ENCODE data around the gene GGACT. TPM values are rescaled to one million over a fixed set of nuclear protein-coding genes. Genes with fewer than 3 reads are reported as not detected.
"Not testable (repeated sequence)": the region's sequence is repeated elsewhere in the genome, so short reads cannot be mapped to it uniquely, and the experiment has no call there.

GGACT gene
- total RNA-seq, 1 experiment from 2014 or later = 4.7 TPM

DNA sequence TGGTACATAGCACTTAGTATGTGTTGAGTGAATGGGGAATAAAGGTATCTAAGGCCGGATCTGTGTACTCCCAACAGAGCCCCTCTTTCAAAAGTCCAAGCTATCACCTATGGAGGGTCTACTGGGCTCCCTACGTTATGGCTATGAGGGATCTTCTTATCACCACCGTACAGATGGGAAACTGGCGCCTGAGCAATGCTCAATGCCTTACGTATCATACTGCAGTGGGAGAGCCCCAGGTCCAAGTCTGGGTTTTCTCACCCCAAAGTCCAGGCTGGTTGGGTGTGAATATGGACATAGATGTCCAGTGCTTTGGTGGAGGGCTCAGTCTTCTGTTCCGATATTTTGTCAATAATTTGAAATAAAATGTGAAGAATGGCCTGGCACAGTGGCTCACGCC lies 13.1 kb upstream of the GGACT start:
- no peak for DNase-seq (ENCODE audit: low spot score)

DNA sequence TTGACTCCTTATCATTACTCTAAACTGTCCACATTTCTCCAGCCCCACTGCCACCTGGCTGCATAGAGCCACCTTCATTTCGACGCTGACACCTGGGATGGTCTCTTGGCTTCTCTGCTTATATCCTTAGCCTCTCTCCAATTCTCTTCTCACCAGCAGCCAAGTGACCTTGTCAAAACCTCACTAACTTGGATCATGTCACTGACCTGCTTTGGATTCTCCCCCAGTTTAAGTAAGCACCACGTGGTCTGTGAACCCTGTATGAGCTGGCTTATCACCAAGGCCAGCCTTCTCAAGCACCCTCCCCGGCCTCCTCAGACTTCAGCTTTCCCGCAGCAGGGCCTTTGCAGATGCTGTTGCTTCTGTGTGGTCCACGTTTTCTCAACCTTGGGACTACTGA lies 12.3 kb upstream of the GGACT start:
- no peak for DNase-seq (ENCODE audit: low spot score)

GRCh38 chr13:100600461-100600860 lies 11.9 kb upstream of the GGACT start:
- no peak for DNase-seq (ENCODE audit: low spot score)

DNA sequence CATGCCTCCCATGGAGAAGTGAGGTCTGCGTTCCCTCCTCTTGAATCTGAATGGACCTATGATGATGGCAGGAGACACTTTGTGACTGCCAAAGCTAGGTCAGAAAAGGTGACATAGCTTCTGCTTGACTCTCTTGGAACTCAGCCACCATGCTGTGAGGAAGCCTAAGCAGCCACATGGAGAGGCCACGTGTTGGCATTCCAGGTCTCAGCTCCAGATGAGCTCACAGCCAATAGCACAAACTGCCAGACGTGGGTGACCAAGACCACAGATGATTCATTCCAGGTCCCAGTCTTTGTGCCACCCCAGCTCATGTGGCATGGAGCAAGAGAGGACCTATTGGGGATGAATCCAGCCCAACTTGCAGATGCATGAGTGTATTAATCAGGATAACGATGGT lies 8.7 kb upstream of the GGACT start:
- peak; percentile 25 for DNase-seq (ENCODE audit: low spot score)

- no peak for DNase-seq (ENCODE audit: low spot score)
These were observed 7.9 kb upstream of the GGACT start for GRCh38 chr13:100596516-100596915.

DNA sequence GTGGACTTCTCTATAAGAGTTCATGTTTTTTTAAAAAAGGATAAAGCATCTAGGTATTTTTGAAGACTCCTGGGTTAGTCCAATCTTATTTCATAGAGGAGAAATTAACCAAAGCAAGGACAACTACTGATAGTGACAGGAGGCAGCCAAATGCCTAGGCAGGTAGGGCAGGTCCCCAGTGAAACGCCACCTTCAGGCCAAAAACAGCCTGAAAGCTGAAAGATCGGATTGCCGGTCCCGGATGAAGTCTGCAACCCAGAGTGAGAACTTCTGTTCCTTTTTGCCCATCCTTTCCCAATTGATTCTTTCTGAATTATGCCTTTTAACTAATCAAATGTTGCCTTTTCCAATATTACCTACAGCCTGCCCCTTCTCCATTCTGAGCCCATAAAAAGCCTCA lies 6.1 kb upstream of the GGACT start:
- no peak for DNase-seq (ENCODE audit: low spot score)

DNA sequence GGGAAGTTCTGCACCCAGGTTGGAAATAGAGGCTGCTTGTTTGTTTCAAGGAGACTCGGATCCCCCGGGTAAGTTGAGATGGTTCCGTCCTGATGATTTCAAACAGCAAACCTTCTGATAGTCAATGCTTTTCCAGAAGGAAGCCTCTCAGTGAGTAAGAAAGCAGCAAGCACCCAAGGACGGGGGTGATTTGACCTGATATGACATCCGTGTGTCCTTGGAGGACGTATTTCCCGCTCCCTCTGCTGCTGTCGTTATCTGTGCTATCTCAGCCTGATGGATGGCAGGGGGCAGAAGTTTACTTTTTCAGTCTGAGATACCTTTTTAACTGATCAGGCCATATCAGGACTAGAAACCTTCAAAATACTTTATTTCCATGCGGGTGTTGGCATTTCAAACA lies 5.7 kb upstream of the GGACT start:
- DNase-seq (ENCODE audit: low spot score) = no peak

DNA sequence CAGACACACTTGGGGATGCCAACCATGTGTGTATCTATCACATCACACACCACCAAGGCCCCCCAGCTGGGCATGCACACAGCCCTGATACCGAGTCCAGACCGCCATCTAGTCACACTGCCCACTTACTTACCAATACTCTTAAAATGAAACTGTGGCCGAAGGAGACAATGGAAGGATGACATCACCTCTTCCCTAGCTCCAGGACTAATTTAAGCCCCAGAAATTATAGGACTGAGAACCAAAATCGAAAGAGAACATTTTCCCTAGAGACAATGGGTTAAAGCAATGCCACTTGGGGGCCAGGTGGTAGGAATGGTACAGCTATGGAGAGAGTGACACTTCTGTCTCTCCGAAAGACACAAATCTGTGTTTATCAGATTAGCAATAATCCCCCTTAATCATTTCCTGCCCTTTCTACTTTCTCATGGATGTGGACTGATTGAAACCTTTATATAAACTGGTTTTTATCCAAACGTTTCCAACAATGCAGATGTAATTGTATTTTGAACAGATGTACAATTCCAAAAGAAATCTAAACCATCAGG lies 663 bp upstream of the GGACT start:
- no peak for DNase-seq (ENCODE audit: low spot score)

- peak; percentile 14 for DNase-seq (ENCODE audit: low spot score)
These were observed 3.7 kb downstream of the GGACT start for GRCh38 chr13:100584896-100585295.

DNA sequence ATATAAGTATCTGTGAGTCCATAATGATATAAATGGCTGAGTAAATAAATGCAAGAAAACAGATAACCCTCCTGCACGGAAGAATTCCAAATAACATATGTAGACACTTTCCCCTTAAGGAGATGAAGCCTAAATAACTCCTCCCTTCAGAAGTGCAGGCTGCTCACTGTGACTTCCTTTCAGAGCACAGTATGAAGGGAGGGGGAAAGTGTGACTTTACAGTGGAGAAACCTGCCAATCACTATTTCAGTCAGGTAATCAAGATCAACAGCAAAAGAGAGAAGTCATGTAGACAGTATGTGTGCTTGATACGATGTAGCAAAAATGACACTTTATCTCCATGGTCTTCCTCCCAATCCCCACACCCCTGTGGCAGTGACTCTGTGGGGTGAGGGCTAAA lies 7.1 kb downstream of the GGACT start:
- no peak for DNase-seq (ENCODE audit: low spot score)

DNA sequence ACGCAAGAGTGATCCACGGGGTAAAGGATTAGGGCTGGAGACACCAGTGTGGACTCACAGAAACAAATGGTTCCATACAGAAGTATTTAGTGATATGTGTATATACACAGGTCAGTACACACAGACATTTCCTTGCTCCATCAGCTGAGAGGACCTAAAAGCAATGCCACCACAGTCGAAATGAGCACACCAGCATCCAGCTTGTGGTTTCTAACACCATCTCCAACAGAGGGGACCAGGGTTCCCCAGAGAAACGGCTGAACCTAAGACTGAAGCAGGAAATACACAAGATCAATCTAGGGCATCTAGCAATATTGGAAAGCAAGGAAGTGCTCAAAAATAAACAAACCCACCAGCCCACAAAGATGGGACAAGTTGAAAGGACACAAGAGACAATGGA lies 7.6 kb downstream of the GGACT start:
- DNase-seq (ENCODE audit: low spot score) = no peak

DNA sequence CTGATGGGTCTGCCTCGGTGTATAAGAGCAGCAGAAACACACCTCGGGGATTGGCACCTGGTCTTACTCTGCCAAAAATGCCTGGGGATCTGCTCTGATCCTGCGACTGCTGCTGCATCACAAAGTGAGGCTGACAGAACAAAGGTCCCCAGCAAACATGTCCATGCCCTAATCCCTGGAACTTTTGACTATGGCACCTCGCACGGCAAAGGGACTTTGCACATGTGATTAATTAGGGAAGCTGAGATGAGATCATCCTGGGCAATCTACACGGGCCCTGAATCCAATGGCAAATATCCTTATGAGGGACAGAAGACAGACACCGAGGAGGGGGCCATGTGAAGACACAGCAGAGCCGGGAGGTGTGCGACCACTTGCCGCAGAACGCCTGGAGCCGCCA lies 8.5 kb downstream of the GGACT start:
- no peak for DNase-seq (ENCODE audit: low spot score)

DNA sequence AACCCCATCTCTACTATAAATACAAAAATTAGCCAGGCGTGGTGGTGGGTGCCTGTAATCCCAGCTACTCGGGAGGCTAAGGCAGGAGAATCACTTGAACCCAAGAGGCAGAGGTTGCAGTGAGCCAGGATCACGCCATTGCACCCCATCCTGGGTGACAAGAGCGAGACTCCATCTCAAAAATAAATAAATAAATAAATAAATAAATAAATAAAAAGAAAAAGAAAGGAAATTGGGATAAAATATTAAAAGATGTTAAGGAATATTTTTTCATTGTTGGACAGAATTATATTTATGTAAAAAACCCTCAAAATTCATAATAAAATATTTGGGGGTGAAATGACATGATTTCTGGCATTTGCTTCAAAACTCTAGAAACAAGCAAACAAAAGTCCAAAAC lies 11.3 kb downstream of the GGACT start:
- DNase-seq (ENCODE audit: low spot score) = not testable (repeated sequence)

- peak; percentile 55 for DNase-seq (ENCODE audit: low spot score)
These were observed 15.5 kb downstream of the GGACT start for GRCh38 chr13:100573121-100573520.

DNA sequence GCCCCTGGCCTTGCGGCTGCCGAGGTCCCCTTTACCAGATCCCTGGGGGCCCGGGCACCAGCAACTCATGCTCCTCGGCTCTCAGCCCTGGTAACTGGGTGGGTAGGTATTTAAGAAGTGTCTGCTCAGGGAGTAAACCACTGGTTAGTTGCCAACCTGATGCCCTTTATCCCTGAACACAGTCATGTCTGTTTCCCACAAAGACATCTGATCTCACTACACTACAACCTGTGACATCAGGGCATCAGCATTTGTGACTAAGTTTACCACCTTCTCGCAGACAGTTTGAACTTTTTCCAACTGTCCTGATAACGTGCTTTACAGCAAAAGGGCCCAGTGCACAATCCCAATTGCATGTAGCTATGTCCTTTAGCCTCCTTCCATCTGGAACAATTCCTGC lies 22.0 kb downstream of the GGACT start:
- peak; percentile 7 for DNase-seq (ENCODE audit: low spot score)

GRCh38 chr13:100565286-100565685 lies 23.3 kb downstream of the GGACT start:
- DNase-seq (ENCODE audit: low spot score) = no peak

- DNase-seq (ENCODE audit: low spot score) = no peak
These were observed 24.0 kb downstream of the GGACT start for GRCh38 chr13:100564444-100565223.

- no peak for DNase-seq (ENCODE audit: low spot score)
These were observed 24.8 kb downstream of the GGACT start for GRCh38 chr13:100563779-100564178.

GRCh38 chr13:100561599-100562204 lies 26.9 kb downstream of the GGACT start:
- no peak for DNase-seq (ENCODE audit: low spot score)

DNA sequence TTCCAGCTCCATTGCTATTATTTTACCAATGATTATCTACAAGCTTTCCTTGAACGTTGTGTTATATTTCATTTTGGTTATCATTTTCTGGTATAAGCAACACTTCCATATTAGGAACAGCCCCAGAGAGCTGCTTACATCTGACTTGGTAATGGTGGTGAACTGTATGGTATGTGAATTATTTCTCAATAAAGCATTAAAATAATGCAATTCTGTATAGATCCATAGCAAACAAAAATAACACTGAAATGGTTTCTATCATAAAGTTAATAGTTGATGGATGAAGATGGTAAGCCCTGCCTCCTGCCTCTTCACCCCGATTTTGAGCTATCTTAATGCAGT lies 27.5 kb downstream of the GGACT start:
- DNase-seq (ENCODE audit: low spot score) = no peak

DNA sequence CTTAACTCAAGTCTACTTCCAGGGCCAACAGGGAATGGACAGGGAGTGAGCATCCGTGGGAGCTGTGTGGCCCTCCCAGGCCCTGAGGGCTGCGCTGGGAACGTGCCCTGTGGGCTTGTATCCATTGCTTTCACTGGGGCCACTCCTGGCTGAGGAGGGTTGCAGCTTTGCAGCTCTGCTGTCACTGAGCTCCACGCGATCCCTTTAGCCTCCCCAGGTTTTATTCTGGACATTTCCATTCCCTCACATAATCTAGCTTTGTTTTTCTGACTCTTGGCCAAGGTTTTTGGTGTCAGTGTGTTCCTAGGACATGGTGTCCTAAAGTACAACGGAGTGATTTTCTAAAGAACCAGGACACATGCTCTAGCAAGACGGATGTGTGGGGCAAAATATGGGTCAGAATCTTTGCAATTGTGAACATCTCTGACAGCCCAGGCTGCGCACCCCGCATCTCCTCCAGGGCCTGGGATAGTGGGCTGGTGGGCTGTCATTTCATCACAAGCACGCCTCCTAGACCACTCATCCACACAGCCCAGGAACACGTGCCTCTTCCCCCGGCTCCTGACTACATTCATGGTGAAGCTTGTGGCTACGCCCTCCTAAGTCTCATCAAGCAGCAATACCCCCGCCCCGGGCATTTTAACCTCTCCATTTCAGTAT lies 28.0 kb downstream of the GGACT start:
- no peak for DNase-seq (ENCODE audit: low spot score)

DNA sequence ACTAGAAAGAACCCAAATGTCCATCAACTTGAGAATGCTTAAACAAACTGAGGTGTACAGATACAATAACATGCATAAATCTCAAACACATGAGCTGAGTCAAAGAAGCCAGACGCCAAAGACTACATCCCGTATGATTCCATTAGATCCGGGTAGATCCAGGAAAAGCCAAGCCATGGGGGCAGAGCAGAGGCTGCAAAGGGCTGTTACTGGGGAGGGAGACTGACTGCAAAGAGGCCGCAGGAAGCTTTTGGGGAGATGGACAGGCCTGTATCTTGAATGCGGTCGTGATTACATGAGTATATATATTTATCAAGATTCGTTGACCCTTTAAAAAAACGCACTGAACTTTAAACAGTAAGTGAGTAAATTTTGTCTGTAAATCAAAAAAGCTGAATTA lies 28.7 kb downstream of the GGACT start:
- DNase-seq (ENCODE audit: low spot score) = no peak

DNA sequence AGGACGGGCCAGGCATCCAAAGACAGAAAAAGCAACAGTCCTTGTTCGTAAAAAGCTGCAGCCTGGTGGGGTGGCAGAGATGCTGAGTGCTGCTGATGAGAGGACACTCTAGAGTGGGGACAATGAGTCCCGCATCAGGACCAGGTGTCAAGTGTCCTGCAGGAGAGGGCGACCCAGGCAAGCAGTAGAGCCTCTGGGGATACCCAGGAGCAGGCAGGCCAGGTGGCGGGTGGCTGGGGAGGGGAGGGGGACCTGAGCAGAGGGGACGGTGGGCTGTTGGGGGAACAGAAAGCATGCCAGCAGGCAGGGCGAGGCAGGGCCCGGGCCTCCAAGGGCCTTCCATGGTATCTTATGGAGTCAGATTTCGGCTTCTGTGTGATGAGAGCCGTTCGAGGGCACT lies 35.8 kb downstream of the GGACT start:
- DNase-seq (ENCODE audit: low spot score) = no peak
